GM12878 (cell line): ENCODE data around the gene CD38. TPM values are rescaled to one million over a fixed set of nuclear protein-coding genes. Genes with fewer than 3 reads are reported as not detected.

Experiments
- BCL3 ChIP-seq: IDR thresholded peaks from 2 replicates; pipeline ENCODE4 v1.6.1; 2011; ENCODE audit warnings: borderline replicate concordance, low read depth, mild to moderate bottlenecking, moderate library complexity, low read length; ENCODE audit not compliant: insufficient read depth, poor library complexity, severe bottlenecking
- EGR1 ChIP-seq, 2 experiments: IDR thresholded peaks; 1 replicate in 1 of 2; 2 replicates in 1 of 2; pipeline ENCODE4 v1.6.1; 2011 to 2012; ENCODE audit warnings: low read depth in 2 of 2, low read length in 2 of 2, borderline replicate concordance in 1 of 2, mild to moderate bottlenecking in 1 of 2, moderate library complexity in 1 of 2
- EP300 ChIP-seq, 2 experiments: fragments of 150-350 bp in 1 of 2; IDR thresholded peaks; 2 replicates each; pipeline ENCODE4 v1.6.1; 2011 to 2012; ENCODE audit warnings: low read depth in 2 of 2, low read length in 2 of 2, borderline replicate concordance in 1 of 2, improper control_type of control experiment in 1 of 2, inconsistent platforms in 1 of 2; ENCODE audit not compliant: control insufficient read depth in 1 of 2
- IKZF1 ChIP-seq: fragments of 450-650 bp; conservative IDR thresholded peaks from 2 replicates; pipeline ENCODE4 v1.6.1; 2017; ENCODE audit warnings: antibody characterized with exemption, mild to moderate bottlenecking
- NR2F1 ChIP-seq: fragments of 450-650 bp; conservative IDR thresholded peaks from 2 replicates; pipeline ENCODE4 v1.6.1; 2017; ENCODE audit warnings: mild to moderate bottlenecking
- PKNOX1 ChIP-seq: fragments of 450-650 bp; IDR thresholded peaks from 2 replicates; pipeline ENCODE4 v1.6.1; 2016; ENCODE audit warnings: mild to moderate bottlenecking
- RBBP5 ChIP-seq: fragments of 200-600 bp; sonication (generic); conservative IDR thresholded peaks from 2 replicates; pipeline ENCODE4 v1.6.1; 2016
- SKIL ChIP-seq: fragments of 450-650 bp; IDR thresholded peaks from 2 replicates; pipeline ENCODE4 v1.6.1; 2017; ENCODE audit warnings: mild to moderate bottlenecking, low read depth, inconsistent platforms; ENCODE audit not compliant: poor library complexity, severe bottlenecking
- SMARCA5 ChIP-seq: fragments of 450-650 bp; IDR thresholded peaks from 2 replicates; pipeline ENCODE4 v1.6.1; 2017; ENCODE audit warnings: mild to moderate bottlenecking
- SRF ChIP-seq, 2 experiments: IDR thresholded peaks; 2 replicates each; pipeline ENCODE4 v1.6.1; 2011; ENCODE audit warnings: low read depth in 2 of 2, low read length in 2 of 2, mild to moderate bottlenecking in 1 of 2, moderate library complexity in 1 of 2
- ZZZ3 ChIP-seq: IDR thresholded peaks from 2 replicates; pipeline ENCODE4 v1.6.1; 2011; ENCODE audit warnings: low read depth; ENCODE audit not compliant: control insufficient read depth, insufficient read length
- polyA plus RNA-seq, 11 experiments: library from polyadenylated mRNA; depleted of rRNA in 4 of 11; unstranded in 6 of 11; stranded (reverse) in 5 of 11; fragments of >200 nt; fragmentation: Nextera tagmentation in 4 of 11; fragmentation: Illumina TruSeq in 1 of 11; extraction: Ambion mirVana in 4 of 11; extraction: Trizol in 1 of 11; gene quantifications; 1 replicate in 1 of 11; 2 replicates in 10 of 11; pipeline versions ENCODE4 v1.2.1 to v1.2.3, GENCODE V29; 2011 to 2016; ENCODE audit warnings: inconsistent platforms in 2 of 11, missing spikeins in 2 of 11, low read depth in 1 of 11
- total RNA-seq, 4 experiments: library from RNA; depleted of rRNA in 3 of 4; stranded (reverse); fragments of >200 nt in 3 of 4; fragmentation: Illumina TruSeq in 1 of 4; extraction: Trizol in 1 of 4; gene quantifications; 2 replicates each; pipeline versions ENCODE4 v1.2.1 to v1.2.3, GENCODE V29; 2013 to 2021
- TF ChIP-seq, protein P1 (sequence below): fragments of 450-650 bp; IDR thresholded peaks from 2 replicates; pipeline ENCODE4 v1.6.1; 2017; ENCODE audit warnings: mild to moderate bottlenecking, moderate library complexity
- TF ChIP-seq, protein P2 (sequence below): IDR thresholded peaks from 2 replicates; pipeline ENCODE4 v1.6.1; 2011; ENCODE audit warnings: borderline replicate concordance, low read depth, mild to moderate bottlenecking, moderate library complexity, mixed read lengths, low read length; ENCODE audit not compliant: insufficient read depth; ENCODE audit errors: extremely low read length
- TF ChIP-seq, protein P3 (sequence below): fragments of 450-650 bp; IDR thresholded peaks from 2 replicates; pipeline ENCODE4 v1.6.1; 2018; ENCODE audit warnings: borderline replicate concordance, mild to moderate bottlenecking; ENCODE audit not compliant: partially characterized antibody

CD38 gene
- total and polyA plus RNA-seq, 10 of the 15 experiments (the other 5 are each of a cell fraction or from before 2014, with no cell fraction given), result 3.5 to 39.8 (median 12.7) TPM

DNA sequence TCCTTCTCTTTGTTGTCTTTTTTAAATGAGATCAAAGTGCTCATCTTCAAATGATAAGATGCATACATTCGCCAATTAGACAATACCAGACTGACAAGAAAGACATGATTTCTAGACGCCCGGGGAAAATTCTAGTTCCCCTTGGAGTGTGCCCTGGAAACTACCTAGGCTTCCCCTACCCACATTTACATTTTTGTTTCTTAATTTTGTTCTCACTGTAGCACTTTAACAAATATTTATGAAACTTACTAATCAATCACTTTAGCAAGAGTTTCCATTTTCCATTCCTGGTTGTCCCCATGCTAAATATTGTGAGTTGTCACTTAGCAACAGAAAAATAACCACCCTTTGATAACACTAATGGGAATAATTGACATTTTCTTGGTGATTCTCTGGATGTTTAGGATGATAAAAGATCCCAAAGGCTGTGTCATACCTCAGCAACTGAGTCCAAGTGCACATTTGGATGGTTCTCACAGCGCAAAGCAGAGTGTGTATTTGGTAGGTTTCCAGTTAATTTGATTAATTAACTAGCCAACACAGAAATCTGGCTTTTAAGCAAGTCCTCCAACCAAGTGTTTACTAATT lies 90.8 kb downstream of the CD38 start (continued):
- TF ChIP-seq SKIL, result peak; percentile 44
- TF ChIP-seq IKZF1, result peak; percentile 46; the same call in 1 of the 2 replicates
- no peak for TF ChIP-seq RBBP5
- TF ChIP-seq NR2F1, result no peak
- TF ChIP-seq, protein P1, sequence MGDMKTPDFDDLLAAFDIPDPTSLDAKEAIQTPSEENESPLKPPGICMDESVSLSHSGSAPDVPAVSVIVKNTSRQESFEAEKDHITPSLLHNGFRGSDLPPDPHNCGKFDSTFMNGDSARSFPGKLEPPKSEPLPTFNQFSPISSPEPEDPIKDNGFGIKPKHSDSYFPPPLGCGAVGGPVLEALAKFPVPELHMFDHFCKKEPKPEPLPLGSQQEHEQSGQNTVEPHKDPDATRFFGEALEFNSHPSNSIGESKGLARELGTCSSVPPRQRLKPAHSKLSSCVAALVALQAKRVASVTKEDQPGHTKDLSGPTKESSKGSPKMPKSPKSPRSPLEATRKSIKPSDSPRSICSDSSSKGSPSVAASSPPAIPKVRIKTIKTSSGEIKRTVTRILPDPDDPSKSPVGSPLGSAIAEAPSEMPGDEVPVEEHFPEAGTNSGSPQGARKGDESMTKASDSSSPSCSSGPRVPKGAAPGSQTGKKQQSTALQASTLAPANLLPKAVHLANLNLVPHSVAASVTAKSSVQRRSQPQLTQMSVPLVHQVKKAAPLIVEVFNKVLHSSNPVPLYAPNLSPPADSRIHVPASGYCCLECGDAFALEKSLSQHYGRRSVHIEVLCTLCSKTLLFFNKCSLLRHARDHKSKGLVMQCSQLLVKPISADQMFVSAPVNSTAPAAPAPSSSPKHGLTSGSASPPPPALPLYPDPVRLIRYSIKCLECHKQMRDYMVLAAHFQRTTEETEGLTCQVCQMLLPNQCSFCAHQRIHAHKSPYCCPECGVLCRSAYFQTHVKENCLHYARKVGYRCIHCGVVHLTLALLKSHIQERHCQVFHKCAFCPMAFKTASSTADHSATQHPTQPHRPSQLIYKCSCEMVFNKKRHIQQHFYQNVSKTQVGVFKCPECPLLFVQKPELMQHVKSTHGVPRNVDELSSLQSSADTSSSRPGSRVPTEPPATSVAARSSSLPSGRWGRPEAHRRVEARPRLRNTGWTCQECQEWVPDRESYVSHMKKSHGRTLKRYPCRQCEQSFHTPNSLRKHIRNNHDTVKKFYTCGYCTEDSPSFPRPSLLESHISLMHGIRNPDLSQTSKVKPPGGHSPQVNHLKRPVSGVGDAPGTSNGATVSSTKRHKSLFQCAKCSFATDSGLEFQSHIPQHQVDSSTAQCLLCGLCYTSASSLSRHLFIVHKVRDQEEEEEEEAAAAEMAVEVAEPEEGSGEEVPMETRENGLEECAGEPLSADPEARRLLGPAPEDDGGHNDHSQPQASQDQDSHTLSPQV, result no peak
- TF ChIP-seq EGR1 (IDR thresholded peaks at IDR 0.05; ENCODE audit: borderline replicate concordance in 1 of 2, low read depth in 2 of 2, low read length in 2 of 2), result no peak
- TF ChIP-seq BCL3, result no peak
- peak; percentile 38 to 43; a peak in 3 of 4 replicates for TF ChIP-seq EP300 (IDR thresholded peaks at IDR 0.05; ENCODE audit: borderline replicate concordance in 1 of 2, control insufficient read depth in 1 of 2, low read depth in 2 of 2, low read length in 2 of 2)
- TF ChIP-seq, protein P2, sequence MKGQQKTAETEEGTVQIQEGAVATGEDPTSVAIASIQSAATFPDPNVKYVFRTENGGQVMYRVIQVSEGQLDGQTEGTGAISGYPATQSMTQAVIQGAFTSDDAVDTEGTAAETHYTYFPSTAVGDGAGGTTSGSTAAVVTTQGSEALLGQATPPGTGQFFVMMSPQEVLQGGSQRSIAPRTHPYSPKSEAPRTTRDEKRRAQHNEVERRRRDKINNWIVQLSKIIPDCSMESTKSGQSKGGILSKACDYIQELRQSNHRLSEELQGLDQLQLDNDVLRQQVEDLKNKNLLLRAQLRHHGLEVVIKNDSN, result no peak
- TF ChIP-seq, protein P3, sequence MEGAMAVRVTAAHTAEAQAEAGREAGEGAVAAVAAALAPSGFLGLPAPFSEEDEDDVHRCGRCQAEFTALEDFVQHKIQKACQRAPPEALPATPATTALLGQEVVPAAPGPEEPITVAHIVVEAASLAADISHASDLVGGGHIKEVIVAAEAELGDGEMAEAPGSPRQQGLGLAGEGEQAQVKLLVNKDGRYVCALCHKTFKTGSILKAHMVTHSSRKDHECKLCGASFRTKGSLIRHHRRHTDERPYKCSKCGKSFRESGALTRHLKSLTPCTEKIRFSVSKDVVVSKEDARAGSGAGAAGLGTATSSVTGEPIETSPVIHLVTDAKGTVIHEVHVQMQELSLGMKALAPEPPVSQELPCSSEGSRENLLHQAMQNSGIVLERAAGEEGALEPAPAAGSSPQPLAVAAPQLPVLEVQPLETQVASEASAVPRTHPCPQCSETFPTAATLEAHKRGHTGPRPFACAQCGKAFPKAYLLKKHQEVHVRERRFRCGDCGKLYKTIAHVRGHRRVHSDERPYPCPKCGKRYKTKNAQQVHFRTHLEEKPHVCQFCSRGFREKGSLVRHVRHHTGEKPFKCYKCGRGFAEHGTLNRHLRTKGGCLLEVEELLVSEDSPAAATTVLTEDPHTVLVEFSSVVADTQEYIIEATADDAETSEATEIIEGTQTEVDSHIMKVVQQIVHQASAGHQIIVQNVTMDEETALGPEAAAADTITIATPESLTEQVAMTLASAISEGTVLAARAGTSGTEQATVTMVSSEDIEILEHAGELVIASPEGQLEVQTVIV, result no peak
- no peak for TF ChIP-seq SRF (IDR thresholded peaks at IDR 0.05; ENCODE audit: low read depth in 2 of 2, low read length in 2 of 2)
- peak; percentile 34; the same call in 1 of the 2 replicates for TF ChIP-seq PKNOX1
- no peak for TF ChIP-seq ZZZ3
- 0 out of 2 replicates have a peak, but pooled peaks have one; percentile 22 for TF ChIP-seq SMARCA5
